Measurements from ENCODE around the gene ADCK1.
"Not testable (repeated sequence)": the region's sequence is repeated elsewhere in the genome, so short reads cannot be mapped to it uniquely, and the experiment has no call there.

ADCK1 gene

DNA sequence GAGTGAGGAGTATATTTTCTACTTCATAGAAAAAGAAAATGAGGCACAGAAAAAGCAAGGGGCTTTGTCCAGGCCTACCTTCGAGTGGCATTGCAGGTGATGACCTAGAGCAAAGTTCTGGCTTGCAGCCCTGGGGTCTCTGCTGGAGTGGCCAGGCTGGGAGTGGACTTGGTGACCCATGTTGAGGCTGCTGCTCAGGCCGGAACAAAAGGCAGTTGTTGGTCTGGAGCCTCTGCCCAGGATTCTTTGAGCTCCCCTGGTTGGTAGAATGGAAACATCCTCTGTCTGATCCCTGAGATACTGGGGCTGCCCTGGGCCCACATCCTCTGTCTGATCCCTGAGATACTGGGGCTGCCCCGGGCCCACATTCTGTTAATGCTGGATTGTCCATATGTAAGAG is 86.1 kb downstream of the ADCK1 start:
- Histone ChIP-seq H3K4me2 (ENCODE audit: low read depth, low read length, poor library complexity, severe bottlenecking) (no peak overlapping the region), H3F3A (ENCODE audit: insufficient read depth) (no peaks in the 10 kb centered on the region), H3K4me3 (ENCODE audit: insufficient read depth, low read length, poor library complexity, severe bottlenecking) (no peak overlapping the region), H3K79me2 (ENCODE audit: insufficient read depth, low read length) (no peaks in the 10 kb centered on the region), H3K27ac (ENCODE audit: low read depth, low read length) (no peak overlapping the region), H3K36me3 (ENCODE audit: low read length) (no peaks in the 10 kb centered on the region), H3K9ac (ENCODE audit: low read length) (no peak overlapping the region), H2AFZ (ENCODE audit: low read depth, low read length, severe bottlenecking) (no peak overlapping the region), H3K9me3 (ENCODE audit: insufficient read depth, low read length) (no peaks in the 10 kb centered on the region), H4K20me1 (ENCODE audit: low read depth, low read length) (no peaks in the 10 kb centered on the region), H3K9me2 (replicated peaks; ENCODE audit: insufficient read depth, low read length) (no peaks in the 10 kb centered on the region), H3K27me3 (ENCODE audit: low read length) (no peaks in the 10 kb centered on the region)
- TF ChIP-seq, protein P1, sequence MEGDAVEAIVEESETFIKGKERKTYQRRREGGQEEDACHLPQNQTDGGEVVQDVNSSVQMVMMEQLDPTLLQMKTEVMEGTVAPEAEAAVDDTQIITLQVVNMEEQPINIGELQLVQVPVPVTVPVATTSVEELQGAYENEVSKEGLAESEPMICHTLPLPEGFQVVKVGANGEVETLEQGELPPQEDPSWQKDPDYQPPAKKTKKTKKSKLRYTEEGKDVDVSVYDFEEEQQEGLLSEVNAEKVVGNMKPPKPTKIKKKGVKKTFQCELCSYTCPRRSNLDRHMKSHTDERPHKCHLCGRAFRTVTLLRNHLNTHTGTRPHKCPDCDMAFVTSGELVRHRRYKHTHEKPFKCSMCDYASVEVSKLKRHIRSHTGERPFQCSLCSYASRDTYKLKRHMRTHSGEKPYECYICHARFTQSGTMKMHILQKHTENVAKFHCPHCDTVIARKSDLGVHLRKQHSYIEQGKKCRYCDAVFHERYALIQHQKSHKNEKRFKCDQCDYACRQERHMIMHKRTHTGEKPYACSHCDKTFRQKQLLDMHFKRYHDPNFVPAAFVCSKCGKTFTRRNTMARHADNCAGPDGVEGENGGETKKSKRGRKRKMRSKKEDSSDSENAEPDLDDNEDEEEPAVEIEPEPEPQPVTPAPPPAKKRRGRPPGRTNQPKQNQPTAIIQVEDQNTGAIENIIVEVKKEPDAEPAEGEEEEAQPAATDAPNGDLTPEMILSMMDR (IDR thresholded peaks at IDR 0.05; ENCODE audit: insufficient read depth, low read length, poor library complexity, severe bottlenecking), result no peak
- no peak for TF ChIP-seq EZH2phosphoT487 (conservative IDR thresholded peaks at IDR 0.05; ENCODE audit: low read length)

DNA sequence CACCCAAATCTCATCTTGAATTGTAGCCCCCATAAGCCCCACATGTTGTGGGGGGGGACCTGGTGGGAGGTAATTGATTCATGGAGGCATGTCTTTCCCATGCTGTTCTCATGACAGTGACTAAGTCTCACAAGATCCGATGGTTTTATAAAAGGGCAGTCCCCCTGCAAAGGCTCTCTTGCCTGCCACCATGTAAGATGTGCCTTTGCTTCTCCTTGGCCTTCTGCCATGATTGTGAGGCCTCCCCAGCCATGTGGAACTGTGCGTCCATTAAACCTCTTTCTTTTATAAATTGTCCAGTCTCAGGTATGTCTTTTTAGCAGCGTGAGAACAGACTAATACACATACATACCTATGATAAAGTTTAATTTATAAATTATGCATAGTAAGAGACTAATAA is 89.0 kb downstream of the ADCK1 start:
- not testable (repeated sequence) for H3K9ac ChIP-seq (ENCODE audit: low read length); H4K20me1 ChIP-seq (ENCODE audit: low read depth, low read length); H3K4me2 ChIP-seq (ENCODE audit: low read depth, low read length, poor library complexity, severe bottlenecking); H3K27ac ChIP-seq (ENCODE audit: low read depth, low read length); H3K27me3 ChIP-seq (ENCODE audit: low read length); H3K9me2 ChIP-seq (replicated peaks; ENCODE audit: insufficient read depth, low read length); H3K36me3 ChIP-seq (ENCODE audit: low read length); H3K9me3 ChIP-seq (ENCODE audit: insufficient read depth, low read length); H3K4me3 ChIP-seq (ENCODE audit: insufficient read depth, low read length, poor library complexity, severe bottlenecking); H3F3A ChIP-seq (ENCODE audit: insufficient read depth); H3K79me2 ChIP-seq (ENCODE audit: insufficient read depth, low read length); H2AFZ ChIP-seq (ENCODE audit: low read depth, low read length, severe bottlenecking)

DNA sequence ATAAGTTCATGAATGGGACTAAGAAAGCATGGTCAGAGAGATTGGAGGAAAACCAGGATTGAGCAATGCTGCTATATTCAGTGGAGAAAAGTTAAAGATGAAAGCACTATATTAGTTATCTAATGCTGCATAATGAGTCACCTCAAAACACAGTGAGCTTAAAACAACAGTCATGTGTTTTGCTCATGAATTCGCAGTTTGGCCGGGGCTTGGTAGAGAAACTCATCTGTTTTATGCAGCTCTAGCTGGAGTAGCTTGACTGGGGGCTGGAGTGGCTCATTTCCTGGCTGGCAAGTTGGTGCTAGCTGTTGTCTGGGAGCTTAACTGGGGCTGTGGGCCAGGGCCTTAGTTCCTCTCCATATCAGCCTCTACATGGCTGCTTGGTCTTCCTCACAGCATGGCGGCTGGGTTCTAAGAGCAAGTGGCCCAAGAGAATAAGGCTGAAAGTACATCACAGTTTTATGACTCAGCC is 90.1 kb downstream of the ADCK1 start:
- Histone ChIP-seq H3K9me2 (replicated peaks; ENCODE audit: insufficient read depth, low read length) (no peaks in the 10 kb centered on the region), H2AFZ (ENCODE audit: low read depth, low read length, severe bottlenecking) (no peak overlapping the region), H3K4me3 (ENCODE audit: insufficient read depth, low read length, poor library complexity, severe bottlenecking) (no peak overlapping the region), H3K36me3 (ENCODE audit: low read length) (no peaks in the 10 kb centered on the region), H3K79me2 (ENCODE audit: insufficient read depth, low read length) (no peaks in the 10 kb centered on the region), H3F3A (ENCODE audit: insufficient read depth) (no peaks in the 10 kb centered on the region), H3K4me2 (ENCODE audit: low read depth, low read length, poor library complexity, severe bottlenecking) (no peak overlapping the region), H3K9me3 (ENCODE audit: insufficient read depth, low read length) (no peaks in the 10 kb centered on the region), H4K20me1 (ENCODE audit: low read depth, low read length) (no peaks in the 10 kb centered on the region), H3K27me3 (ENCODE audit: low read length) (no peaks in the 10 kb centered on the region), H3K9ac (ENCODE audit: low read length) (no peak overlapping the region), H3K27ac (ENCODE audit: low read depth, low read length) (no peak overlapping the region)
- TF ChIP-seq, protein P1 (IDR thresholded peaks at IDR 0.05; ENCODE audit: insufficient read depth, low read length, poor library complexity, severe bottlenecking), result no peak
- no peak for TF ChIP-seq EZH2phosphoT487 (conservative IDR thresholded peaks at IDR 0.05; ENCODE audit: low read length)

DNA sequence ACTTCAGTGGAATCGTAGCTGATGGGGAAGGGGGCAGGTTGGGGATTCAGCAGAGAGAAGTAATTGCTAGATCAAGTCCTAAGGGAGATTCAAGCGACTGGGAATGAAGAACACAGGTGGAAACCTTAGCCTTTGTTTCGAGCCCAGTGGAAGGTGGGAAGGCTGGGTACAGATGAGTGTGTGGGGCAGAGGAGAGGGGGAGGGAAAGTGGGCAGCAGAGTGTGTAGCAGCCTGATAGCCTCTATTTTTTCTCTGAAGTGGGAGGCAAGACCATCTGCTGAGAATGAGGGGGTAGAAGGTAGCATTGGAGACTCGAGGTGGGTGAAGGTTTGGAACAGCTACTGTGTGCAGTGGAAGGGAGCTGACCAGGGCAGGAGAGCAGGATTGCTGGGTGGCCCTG is 91.0 kb downstream of the ADCK1 start:
- Histone ChIP-seq H3K27ac (ENCODE audit: low read depth, low read length) (no peak overlapping the region), H3K79me2 (ENCODE audit: insufficient read depth, low read length) (no peaks in the 10 kb centered on the region), H2AFZ (ENCODE audit: low read depth, low read length, severe bottlenecking) (no peak overlapping the region), H4K20me1 (ENCODE audit: low read depth, low read length) (no peaks in the 10 kb centered on the region), H3F3A (ENCODE audit: insufficient read depth) (no peaks in the 10 kb centered on the region), H3K4me3 (ENCODE audit: insufficient read depth, low read length, poor library complexity, severe bottlenecking) (no peak overlapping the region), H3K9me3 (ENCODE audit: insufficient read depth, low read length) (no peaks in the 10 kb centered on the region), H3K4me2 (ENCODE audit: low read depth, low read length, poor library complexity, severe bottlenecking) (no peak overlapping the region), H3K9ac (ENCODE audit: low read length) (no peak overlapping the region), H3K36me3 (ENCODE audit: low read length) (no peaks in the 10 kb centered on the region), H3K9me2 (replicated peaks; ENCODE audit: insufficient read depth, low read length) (no peaks in the 10 kb centered on the region), H3K27me3 (ENCODE audit: low read length) (no peaks in the 10 kb centered on the region)
- TF ChIP-seq EZH2phosphoT487 (conservative IDR thresholded peaks at IDR 0.05; ENCODE audit: low read length), result no peak
- TF ChIP-seq, protein P1 (IDR thresholded peaks at IDR 0.05; ENCODE audit: insufficient read depth, low read length, poor library complexity, severe bottlenecking), result no peak
